ENCODE measurements around the gene TAF6. TPM values are rescaled to one million over a fixed set of nuclear protein-coding genes. Genes with fewer than 3 reads are reported as not detected.

TAF6 gene
- total RNA-seq, 1 donor from 2014 or later = 63.0 TPM

DNA sequence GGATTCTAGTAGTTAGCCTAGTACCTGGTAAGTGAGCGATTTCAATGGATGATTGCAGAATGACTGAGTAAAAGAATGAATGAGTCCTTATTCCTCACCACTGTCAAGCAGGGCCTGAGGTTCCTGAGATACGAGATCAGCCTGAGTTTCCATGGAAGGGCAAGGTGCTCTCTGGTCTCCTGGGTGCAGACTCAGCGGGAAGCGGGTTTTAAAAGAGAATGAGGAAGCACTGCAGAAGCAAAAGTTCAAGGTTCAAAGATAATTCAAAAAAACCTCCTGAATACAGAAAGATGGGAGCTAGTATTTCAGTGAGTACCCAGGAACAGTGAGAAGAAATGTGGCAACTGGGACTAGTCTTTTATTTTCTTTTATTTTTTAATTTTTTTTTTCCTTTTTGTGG is 42.0 kb downstream of the TAF6 start:
- intact Hi-C loops (cut with micrococcal nuclease) = no loop called here

DNA sequence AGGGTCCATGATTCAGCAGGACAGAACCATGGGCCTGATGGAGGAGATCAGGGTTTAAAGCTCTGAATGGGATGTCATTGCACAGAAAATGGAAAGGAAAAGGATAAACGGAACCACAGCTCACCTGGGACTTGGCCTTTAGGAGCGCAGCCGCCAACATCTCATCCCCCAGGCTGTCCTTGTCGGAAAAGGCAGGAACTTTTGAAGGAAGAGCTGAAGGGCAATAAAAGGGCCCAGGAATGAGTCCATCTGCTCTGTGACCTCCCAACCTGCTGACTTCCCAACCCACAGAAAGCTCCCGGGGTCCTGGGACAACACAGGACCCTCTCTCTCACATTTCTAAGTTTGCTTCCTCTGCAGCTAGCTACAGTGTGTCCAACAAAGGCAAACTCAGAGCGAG is 43.7 kb downstream of the TAF6 start:
- intact Hi-C loops (cut with micrococcal nuclease) = no loop called here

DNA sequence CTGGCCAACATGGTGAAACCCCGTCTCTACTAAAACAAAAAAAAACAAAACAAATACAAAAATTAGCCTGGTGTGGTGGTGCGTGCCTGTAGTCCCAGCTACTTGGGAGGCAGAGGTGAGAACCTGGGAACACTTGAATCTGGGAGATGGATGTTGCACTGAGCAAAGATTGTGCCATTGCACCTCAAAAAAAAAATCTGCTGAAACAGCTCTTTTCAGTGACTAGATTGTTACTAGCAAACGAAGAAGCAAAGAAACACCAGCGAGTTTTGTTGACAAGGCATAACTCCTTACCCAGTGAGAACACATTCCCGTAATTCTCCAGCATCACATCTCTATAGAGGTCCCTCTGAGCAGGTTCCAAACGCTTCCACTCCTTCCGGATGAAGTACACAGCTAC is 44.3 kb downstream of the TAF6 start:
- intact Hi-C loops (cut with micrococcal nuclease) = no loop called here

DNA sequence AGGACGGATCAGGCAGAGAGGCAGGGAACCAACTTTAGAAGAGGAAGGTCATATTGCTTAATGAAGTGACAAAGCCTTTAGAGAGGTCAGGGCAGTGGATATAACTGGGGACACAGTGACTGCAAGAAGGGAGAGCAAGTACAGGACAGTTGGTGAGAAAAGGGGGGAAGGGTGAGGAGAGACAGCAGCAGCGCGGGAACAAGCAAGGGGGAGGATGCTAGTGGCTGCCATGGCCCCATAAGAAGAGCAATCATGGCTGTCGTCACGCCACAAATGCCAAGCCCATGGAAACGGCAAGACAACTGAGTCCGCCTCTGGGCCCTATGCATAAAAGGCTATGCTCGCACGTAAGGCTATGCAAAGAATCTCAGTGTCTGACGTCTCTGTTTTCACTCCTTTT is 46.7 kb downstream of the TAF6 start:
- intact Hi-C loops (cut with micrococcal nuclease) = no loop called here

DNA sequence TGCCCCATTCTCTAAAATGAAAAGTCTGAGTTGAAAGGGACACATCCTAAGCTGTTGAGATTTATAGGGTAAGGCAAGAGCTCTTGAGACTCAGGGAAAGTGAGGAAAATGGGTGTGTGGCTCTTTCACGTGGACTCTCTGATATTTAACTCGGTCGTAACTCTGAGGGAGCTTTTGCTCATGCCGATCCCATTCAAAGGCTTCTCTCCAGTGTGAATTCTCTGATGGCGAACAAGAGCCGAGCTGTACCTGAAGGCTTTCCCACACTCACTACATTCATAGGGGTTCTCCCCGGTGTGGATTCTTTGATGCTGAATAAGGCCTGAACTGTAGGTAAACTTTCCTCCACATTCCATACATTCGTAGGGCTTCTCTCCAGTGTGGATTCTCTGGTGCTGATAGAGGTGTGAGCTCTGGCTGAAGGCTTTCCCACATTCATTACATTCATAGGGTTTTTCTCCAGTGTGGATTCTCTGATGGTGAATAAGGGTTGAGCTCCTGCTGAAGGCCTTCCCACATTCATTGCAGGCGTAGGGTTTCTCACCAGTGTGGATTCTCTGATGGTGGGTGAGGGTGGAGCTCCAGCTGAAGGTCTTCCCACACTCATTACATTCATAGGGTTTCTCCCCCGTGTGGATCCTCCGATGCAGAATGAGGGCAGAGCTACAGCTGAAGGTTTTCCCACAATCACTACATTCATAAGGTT is 48.0 kb downstream of the TAF6 start:
- intact Hi-C loops (cut with micrococcal nuclease) = no loop called here

DNA sequence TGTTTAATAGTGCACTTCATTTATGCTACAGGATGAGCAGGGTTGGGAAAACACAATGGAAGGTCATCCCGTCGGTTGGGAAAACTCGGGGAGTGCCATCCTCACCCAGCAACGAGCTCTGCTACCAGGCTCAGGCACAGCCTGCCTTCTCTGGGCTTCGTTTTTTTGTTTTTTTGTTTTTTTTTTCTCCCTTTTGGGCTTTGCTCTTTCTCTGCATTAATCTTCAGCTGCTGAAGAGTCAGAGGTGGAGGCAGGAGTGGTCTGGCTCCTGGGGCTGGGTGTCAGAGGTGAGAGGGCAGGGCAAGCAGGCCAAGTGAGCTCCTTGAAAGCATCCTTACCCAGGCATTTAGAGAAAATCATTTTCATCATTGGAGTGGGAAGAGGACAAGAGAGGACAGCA is 49.2 kb downstream of the TAF6 start:
- intact Hi-C loops (cut with micrococcal nuclease) = no loop called here

DNA sequence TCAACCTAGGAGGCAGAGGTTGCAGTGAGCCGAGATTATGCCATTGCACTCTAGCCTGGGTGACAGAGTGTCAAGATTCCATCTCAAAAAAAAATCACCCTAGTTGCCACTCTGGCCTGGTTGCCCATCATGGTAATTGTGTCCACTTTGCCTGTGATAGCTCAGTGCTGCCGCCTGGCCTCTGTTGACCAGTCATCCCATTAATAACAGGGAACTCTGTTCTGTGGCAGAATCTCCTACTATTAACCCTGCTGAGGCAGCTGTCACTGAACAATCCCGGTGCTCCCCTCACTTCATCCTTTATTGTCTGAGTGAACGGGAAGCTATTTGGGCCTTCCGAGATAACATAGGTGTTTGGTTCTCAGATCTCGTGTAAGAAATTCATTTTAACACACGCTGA is 52.2 kb downstream of the TAF6 start:
- intact Hi-C loops (cut with micrococcal nuclease) = no loop called here

DNA sequence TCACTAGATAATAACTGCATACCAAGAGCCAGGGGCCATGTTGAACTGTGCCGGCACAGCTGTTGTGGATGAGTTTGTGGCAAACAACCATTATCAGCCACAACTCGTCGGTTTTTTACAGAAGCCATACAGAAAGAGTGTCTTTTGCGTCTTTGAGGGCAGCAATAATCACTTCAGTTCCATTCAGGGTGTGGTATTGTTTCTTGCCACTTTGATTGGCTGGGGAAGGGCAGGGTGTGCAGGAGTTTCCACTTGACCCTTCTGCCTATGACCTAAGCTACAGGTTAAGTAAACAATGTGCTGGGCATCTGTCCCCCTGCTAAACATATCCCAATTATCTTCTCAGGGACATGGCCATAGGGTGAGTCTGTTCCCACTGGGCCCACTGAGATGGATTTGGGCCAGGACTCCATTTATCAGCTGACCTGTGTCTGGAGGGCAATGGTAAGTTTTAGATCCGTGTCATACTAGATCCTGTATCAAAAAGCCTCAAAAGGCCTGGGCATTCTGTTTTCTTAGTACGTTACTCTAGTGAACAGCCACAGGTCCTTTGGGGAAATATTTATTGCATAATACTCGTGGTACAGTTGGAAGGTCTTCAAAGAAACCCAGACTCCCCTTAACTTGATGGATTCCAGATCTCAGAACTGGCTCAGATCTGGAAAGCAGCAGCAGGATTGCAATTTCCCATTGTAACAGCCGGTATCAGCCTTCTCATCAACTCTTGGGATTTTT is 53.5 kb downstream of the TAF6 start:
- intact Hi-C loops (cut with micrococcal nuclease) = no loop called here

DNA sequence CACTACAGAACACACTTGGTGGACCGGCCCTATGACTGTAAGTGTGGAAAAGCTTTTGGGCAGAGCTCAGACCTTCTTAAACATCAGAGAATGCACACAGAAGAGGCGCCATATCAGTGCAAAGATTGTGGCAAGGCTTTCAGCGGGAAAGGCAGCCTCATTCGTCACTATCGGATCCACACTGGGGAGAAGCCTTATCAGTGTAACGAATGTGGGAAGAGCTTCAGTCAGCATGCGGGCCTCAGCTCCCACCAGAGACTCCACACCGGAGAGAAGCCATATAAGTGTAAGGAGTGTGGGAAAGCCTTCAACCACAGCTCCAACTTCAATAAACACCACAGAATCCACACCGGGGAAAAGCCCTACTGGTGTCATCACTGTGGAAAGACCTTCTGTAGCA is 55.0 kb downstream of the TAF6 start:
- intact Hi-C loops (cut with micrococcal nuclease) = no loop called here

DNA sequence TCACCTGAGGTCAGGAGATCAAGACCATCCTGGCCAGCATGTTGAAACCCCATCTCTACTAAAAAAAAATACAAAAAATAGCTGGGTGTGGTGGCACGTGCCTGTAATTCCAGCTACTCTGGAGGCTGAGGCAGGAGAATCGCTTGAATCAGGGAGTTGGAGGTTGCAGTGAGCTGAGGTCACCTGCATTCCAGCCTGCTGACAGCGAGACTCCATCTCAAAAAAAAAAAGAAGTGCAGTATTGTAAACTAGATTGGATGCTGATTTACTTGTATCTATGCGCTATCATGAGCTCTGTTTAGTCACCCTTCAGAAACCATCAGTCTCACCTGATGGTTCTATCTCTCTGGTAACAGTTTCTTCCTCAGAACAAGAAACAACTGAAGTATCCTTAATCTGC is 55.8 kb downstream of the TAF6 start:
- intact Hi-C loops (cut with micrococcal nuclease) = no loop called here

DNA sequence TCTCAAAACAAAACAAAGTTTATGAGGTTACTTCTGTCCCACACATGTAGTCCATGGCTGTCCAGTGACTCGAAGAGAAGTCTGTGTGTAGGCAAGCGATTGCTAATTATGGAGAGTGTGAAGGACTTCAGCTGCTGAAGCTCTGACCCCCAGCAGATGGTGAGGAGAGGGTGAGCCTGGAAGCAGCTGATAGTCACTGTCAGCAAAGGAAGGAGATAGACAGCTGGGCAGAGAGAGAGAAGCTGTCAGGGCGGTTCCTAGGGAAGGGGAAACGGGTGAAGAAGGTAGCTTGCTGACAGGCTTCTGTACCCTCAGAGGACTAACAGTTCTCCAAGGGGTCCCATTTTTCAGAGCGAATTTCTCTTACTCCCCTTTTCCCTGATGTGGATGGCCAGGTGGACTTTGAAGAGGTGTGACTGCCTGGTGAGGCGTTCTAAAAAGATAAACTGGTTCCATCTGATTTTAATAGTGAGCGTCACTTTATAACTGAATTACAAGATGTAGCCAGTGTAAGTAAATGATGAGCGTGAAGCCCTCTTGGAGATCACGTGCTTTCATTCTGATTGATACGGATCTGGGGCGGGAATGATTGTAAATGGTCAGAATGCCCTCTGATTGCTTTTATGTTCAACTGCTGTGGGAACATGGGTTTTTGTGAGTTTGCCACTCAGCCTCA is 57.5 kb downstream of the TAF6 start:
- intact Hi-C loops (cut with micrococcal nuclease) = no loop called here

DNA sequence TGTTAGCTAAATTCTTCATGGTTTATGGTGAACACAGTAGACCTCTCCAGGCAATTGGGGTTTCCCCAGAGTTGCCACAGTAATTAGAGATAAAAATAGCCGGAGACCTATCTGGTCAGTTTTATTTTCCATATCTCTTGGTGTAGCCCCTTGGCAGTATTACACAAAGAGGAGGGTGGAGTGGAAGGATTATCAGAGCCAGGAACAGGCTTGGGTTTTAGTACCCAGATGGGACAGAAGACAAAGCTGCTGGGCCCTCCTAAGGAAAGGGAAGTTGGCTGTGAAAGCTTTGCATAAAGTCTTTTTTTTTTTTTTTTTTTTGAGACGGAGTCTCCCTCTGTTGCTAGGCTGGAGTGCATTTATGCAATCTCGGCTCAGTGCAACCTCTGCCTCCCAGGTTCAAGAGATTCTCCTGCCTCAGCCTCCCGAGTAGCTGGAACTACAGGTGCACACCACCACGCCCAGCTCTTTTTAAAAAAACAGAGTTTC is 59.9 kb downstream of the TAF6 start:
- intact Hi-C loops (cut with micrococcal nuclease) = no loop called here

Other genes starting within 250 kb of the TAF6 start
- 0.30 TPM in 1 of 2 replicates, not detected in the other for gene OR2AE1, start 242.3 kb downstream of the TAF6 start, total RNA-seq
- 27.3 and 28.3 TPM in 2 replicates for gene TRIM4, start 199.8 kb downstream of the TAF6 start, total RNA-seq
- 0.14 and 0.16 TPM in 2 replicates for gene GJC3, start 189.7 kb downstream of the TAF6 start, total RNA-seq
- not detected in 2 replicates for gene AZGP1, start 143.3 kb downstream of the TAF6 start, total RNA-seq
- 53.2 and 55.3 TPM in 2 replicates for gene ZKSCAN1, start 103.8 kb downstream of the TAF6 start, total RNA-seq
- 5.3 and 5.8 TPM in 2 replicates for gene ZSCAN21, start 69.6 kb downstream of the TAF6 start, total RNA-seq
- gene ZNF3, start 37.6 kb downstream of the TAF6 start, total RNA-seq = 25.3 and 26.7 TPM in 2 replicates
- 101 and 102 TPM in 2 replicates for gene COPS6, start 30.4 kb downstream of the TAF6 start, total RNA-seq
- 336 and 353 TPM in 2 replicates for gene MCM7, start 18.0 kb downstream of the TAF6 start, total RNA-seq
- 10.4 and 11.7 TPM in 2 replicates for gene AP4M1, start 17.7 kb downstream of the TAF6 start, total RNA-seq
- 29.5 and 30.1 TPM in 2 replicates for gene CNPY4, start 276 bp upstream of the TAF6 start, total RNA-seq
- gene MBLAC1, start 7.6 kb upstream of the TAF6 start, total RNA-seq = 2.7 and 3.8 TPM in 2 replicates
- 143 and 155 TPM in 2 replicates for gene LAMTOR4, start 29.6 kb upstream of the TAF6 start, total RNA-seq
- gene TRAPPC14, start 39.4 kb upstream of the TAF6 start, total RNA-seq = 49.5 and 50.9 TPM in 2 replicates
- gene GAL3ST4, start 49.3 kb upstream of the TAF6 start, total RNA-seq = 4.7 and 5.7 TPM in 2 replicates
- gene GPC2, start 58.0 kb upstream of the TAF6 start, total RNA-seq = 7.0 and 8.5 TPM in 2 replicates
- gene STAG3, start 58.6 kb upstream of the TAF6 start, total RNA-seq = 19.2 and 21.7 TPM in 2 replicates
- 46.2 and 49.9 TPM in 2 replicates for gene PVRIG, start 100.6 kb upstream of the TAF6 start, total RNA-seq
- not detected in 2 replicates for gene SPDYE3, start 188.3 kb upstream of the TAF6 start, total RNA-seq
- gene PILRB, start 238.8 kb upstream of the TAF6 start, total RNA-seq = 73.4 and 78.1 TPM in 2 replicates

Measured in T-helper 2 cell treated with Interferon-gamma antibody and Interleukin-4, amounts not matched to agents 100 ng/mL and 5 ng/mL, for 36 hours (primary cell).